Neuronal stem cell (in vitro differentiated cells): ENCODE measurements around the gene COTL1.
A peak's percentile ranks its signal among the peaks of the same experiment; 100 is the strongest.

Source experiments
- DNase-seq: peaks from one replicate; pipeline ENCODE4 v3.0.0-alpha.2; 2013; ENCODE audit warnings: low spot score
- H2AFZ ChIP-seq: one replicate; pipeline ENCODE4 v1.6.1; 2013; ENCODE audit warnings: mild to moderate bottlenecking, low read length, inconsistent platforms
- H2AK5ac ChIP-seq: 2 replicates; pipeline ENCODE4 v1.6.1; 2013; ENCODE audit warnings: low read depth, mild to moderate bottlenecking, inconsistent platforms, low read length, moderate library complexity, mixed read lengths
- H2BK120ac ChIP-seq: 2 replicates; pipeline ENCODE4 v1.6.1; 2013; ENCODE audit warnings: low read depth, mild to moderate bottlenecking, inconsistent platforms, low read length, moderate library complexity, mixed read lengths
- H2BK12ac ChIP-seq: one replicate; pipeline ENCODE4 v1.6.1; 2013; ENCODE audit warnings: low read length, inconsistent platforms
- H2BK15ac ChIP-seq: 2 replicates; pipeline ENCODE4 v1.6.1; 2013; ENCODE audit warnings: mild to moderate bottlenecking, low read length, inconsistent platforms, mixed read lengths
- H2BK5ac ChIP-seq: one replicate; pipeline ENCODE4 v1.6.1; 2013; ENCODE audit warnings: inconsistent platforms, mild to moderate bottlenecking, low read length, moderate library complexity
- H3K14ac ChIP-seq: one replicate; pipeline ENCODE4 v1.6.1; 2013; ENCODE audit warnings: low read length, inconsistent platforms
- H3K18ac ChIP-seq: 2 replicates; pipeline ENCODE4 v1.6.1; 2013; ENCODE audit warnings: low read length, inconsistent platforms
- H3K23ac ChIP-seq: 2 replicates; pipeline ENCODE4 v1.6.1; 2013; ENCODE audit warnings: low read depth, mild to moderate bottlenecking, mixed read lengths, low read length, inconsistent platforms; ENCODE audit not compliant: poor library complexity
- H3K27ac ChIP-seq: replicated peaks from 3 replicates; pipeline ENCODE4 v1.5.1; 2013; ENCODE audit warnings: low read length, inconsistent platforms
- H3K27me3 ChIP-seq, 3 experiments: 2 replicates each; pipeline ENCODE4 v1.6.1; 2013; ENCODE audit warnings: low read length in 3 of 3, mild to moderate bottlenecking in 2 of 3, inconsistent platforms in 1 of 3, low read depth in 1 of 3, mixed read lengths in 1 of 3, moderate library complexity in 1 of 3; ENCODE audit not compliant: control insufficient read depth in 3 of 3, insufficient read depth in 3 of 3
- H3K36me3 ChIP-seq, 2 donors: replicated peaks in 1 of 2; 2 replicates each; pipeline ENCODE4 v1.6.1; 2013; ENCODE audit warnings: low read length in 2 of 2; ENCODE audit not compliant: control insufficient read depth in 2 of 2, insufficient read depth in 2 of 2
- H3K4ac ChIP-seq: 2 replicates; pipeline ENCODE4 v1.6.1; 2013; ENCODE audit warnings: inconsistent platforms, mild to moderate bottlenecking, low read length, moderate library complexity
- H3K4me1 ChIP-seq, 2 donors: 1 replicate in 1 of 2; 2 replicates in 1 of 2; pipeline ENCODE4 v1.6.1; 2013; ENCODE audit warnings: low read length in 2 of 2, low read depth in 1 of 2; ENCODE audit not compliant: control insufficient read depth in 2 of 2, insufficient read depth in 1 of 2
- H3K4me2 ChIP-seq: one replicate; pipeline ENCODE4 v1.6.1; 2013; ENCODE audit warnings: mild to moderate bottlenecking, low read length, inconsistent platforms; ENCODE audit not compliant: insufficient read depth, poor library complexity, severe bottlenecking
- H3K4me3 ChIP-seq, 2 donors: 2 replicates each; pipeline ENCODE4 v1.5.1; 2013; ENCODE audit warnings: low read length in 2 of 2, mild to moderate bottlenecking in 2 of 2, inconsistent platforms in 1 of 2, moderate library complexity in 1 of 2
- H3K79me1 ChIP-seq: one replicate; pipeline ENCODE4 v1.6.1; 2013; ENCODE audit warnings: low read depth, mild to moderate bottlenecking, inconsistent platforms, low read length, moderate library complexity
- H3K9ac ChIP-seq: one replicate; pipeline ENCODE4 v1.6.1; 2013; ENCODE audit warnings: mild to moderate bottlenecking, low read depth, low read length, inconsistent platforms; ENCODE audit not compliant: poor library complexity
- H3K9me3 ChIP-seq, 2 donors: replicated peaks in 1 of 2; 2 replicates each; pipeline versions ENCODE3 to v1.6.1; 2013; ENCODE audit warnings: low read length in 2 of 2, mild to moderate bottlenecking in 2 of 2, inconsistent platforms in 1 of 2, low read depth in 1 of 2, mixed read lengths in 1 of 2, moderate library complexity in 1 of 2; ENCODE audit not compliant: control insufficient read depth in 2 of 2, insufficient read depth in 1 of 2
- H4K8ac ChIP-seq: one replicate; pipeline ENCODE4 v1.6.1; 2013; ENCODE audit warnings: low read depth, mild to moderate bottlenecking, inconsistent platforms, low read length, moderate library complexity
- H4K91ac ChIP-seq: one replicate; pipeline ENCODE4 v1.6.1; 2013; ENCODE audit warnings: low read length, low read depth, mild to moderate bottlenecking, inconsistent platforms; ENCODE audit not compliant: poor library complexity
- WGBS, 2 donors: extraction: QIAGEN DNeasy Blood & Tissue Kit; methylation state at CpG; one replicate each; pipeline ENCODE4 v1.1.7; 2013; ENCODE audit warnings: missing lambda C conversion rate in 2 of 2, mixed read lengths in 1 of 2; ENCODE audit not compliant: insufficient read length in 2 of 2, insufficient replicate concordance in 1 of 2; ENCODE audit errors: extremely low coverage in 2 of 2; 5-methylcytosine and 5-hydroxymethylcytosine counted together

The COTL1 gene

DNA sequence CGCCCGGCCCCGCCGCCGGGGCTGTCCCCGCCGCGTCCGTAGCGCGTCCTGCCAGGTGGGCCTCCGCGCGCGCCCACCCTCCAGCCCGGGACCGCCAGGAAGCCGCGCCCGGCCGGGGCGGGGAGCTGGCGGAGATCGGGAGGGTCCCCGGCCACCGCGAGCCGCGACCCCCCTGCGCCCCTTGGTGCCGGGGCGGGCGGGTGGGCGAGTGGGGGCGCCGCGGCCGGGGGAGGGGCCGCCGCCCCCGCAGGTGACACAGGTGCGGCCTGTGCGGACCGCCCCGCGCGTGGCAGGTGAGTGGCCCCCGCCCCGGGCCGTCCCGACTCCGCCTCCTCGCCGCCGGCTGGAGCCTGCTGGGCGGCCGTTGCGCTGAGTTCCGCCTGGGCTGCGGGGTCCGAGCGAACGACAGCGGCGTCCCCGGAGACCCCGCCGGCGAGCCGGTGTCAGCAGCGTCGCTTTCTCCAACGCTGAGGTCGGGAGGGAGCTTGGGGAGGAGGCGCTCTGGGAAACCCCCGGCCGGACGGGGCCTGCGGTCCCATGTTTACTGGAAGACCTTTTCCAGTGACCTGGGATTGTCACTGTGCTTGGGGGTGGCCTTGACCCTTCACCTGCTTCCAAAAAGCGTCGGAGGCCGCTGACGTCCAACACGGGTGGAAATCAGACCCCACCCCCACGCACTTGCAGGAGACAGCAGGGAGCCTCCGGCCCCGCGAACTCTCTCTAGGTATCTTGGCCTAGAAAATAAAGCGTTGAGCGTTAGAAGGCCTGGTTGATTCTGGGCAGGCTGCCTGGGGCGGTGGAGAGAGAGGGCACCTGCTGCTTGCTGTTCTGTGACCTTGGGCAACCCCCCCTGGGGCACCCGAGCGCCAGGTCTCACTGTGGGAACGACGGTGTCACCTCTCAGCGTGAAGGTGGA lies 31.0 kb upstream of the COTL1 start:
- no peak overlapping the region for H3K4ac ChIP-seq
- peak overlapping the region; percentile 96 for H2AFZ ChIP-seq
- peak overlapping the region; percentile 75 to 83 for H3K4me3 ChIP-seq
- no peak overlapping the region for H3K23ac ChIP-seq
- H2BK5ac ChIP-seq: no peak overlapping the region
- H3K27ac ChIP-seq: no peak overlapping the region
- no peak overlapping the region for H2BK12ac ChIP-seq
- peaks cover 2 to 29% of the 10 kb centered on the region in 2 donors for H3K36me3 ChIP-seq
- H3K4me2 ChIP-seq: peak overlapping the region; percentile 96
- no peak overlapping the region for H4K8ac ChIP-seq
- WGBS, 2 donors: no CpG with 5 or more reads among the region's 96 CpGs
- peak overlapping the region; percentile 21 for H2AK5ac ChIP-seq
- H3K27me3 ChIP-seq: peaks cover 0 to 19% (median 0%) of the 10 kb centered on the region in 3 experiments
- no peak overlapping the region for H3K14ac ChIP-seq
- no peak overlapping the region for H2BK15ac ChIP-seq
- H3K79me1 ChIP-seq: no peaks in the 10 kb centered on the region
- H3K9ac ChIP-seq: no peak overlapping the region
- H3K18ac ChIP-seq: peak overlapping the region; percentile 66
- H2BK120ac ChIP-seq: no peak overlapping the region
- H3K9me3 ChIP-seq: no peaks in the 10 kb centered on the region
- no peak for DNase-seq
- H3K4me1 ChIP-seq: peaks cover 6 to 19% of the 10 kb centered on the region in 2 donors
- no peak overlapping the region for H4K91ac ChIP-seq

DNA sequence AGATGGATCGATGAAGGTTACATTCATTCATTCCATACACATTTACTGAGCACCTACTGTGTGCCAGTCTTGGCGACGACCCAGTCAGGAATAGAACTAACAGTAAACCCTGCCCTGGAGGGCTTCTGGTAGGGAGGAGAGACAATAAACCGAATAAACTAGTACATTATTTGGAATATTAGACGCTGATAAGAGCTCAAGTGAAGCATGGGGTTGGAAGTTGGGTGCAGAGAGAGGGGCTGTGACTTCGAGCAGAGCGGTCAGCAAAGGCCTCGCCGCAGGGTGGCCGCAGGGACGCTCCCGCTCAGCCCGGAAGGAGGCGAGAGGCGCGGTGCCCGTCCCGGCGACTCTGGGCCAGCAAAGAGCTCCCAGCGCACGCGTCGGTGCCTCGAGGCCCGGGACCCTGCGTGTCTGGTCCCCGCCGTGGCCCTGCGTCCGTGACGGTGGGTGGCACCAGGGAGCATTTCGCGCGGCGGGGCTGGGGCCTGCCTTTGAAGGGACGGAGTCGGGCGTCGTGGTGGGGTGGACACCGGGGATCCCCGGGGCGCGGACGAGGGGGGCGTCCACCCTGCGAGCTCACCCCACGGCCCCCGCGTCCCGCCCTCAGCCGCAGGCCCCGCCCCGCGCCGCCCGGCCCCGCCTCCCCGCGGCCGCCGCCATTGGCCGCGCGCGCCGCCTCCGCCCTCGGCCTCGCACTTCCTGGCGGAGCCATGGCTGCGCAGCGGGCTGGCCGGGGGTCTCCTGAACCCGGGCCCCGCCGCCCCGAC lies 30.1 kb upstream of the COTL1 start, which contains the start of gene KLHL36:
TSS of gene KLHL36 (plus strand) at position 684 of the 767 bp plus-strand sequence. CDS start 2,357 bp downstream, outside the sequence.
- H2BK15ac ChIP-seq: no peak within 1 kb of the TSS
- no peak within 1 kb of the TSS for H4K91ac ChIP-seq
- H4K8ac ChIP-seq: no peak within 1 kb of the TSS
- peak within 1 kb of the TSS; percentile 75 to 85 for H3K4me3 ChIP-seq
- H2AFZ ChIP-seq: peak within 1 kb of the TSS; percentile 96
- peaks cover 0 to 19% (median 0%) of the 10 kb centered on the region in 3 experiments for H3K27me3 ChIP-seq
- peak within 1 kb of the TSS; percentile 96 for H3K4me2 ChIP-seq
- peak; percentile 21 for DNase-seq
- no peaks in the 10 kb centered on the region for H3K9me3 ChIP-seq
- no peak within 1 kb of the TSS for H2BK12ac ChIP-seq
- no peak within 1 kb of the TSS for H3K14ac ChIP-seq
- no CpG with 5 or more reads among the region's 77 CpGs for WGBS, 2 donors
- peak within 1 kb of the TSS; percentile 21 for H2AK5ac ChIP-seq
- no peak within 1 kb of the TSS for H3K4ac ChIP-seq
- H2BK120ac ChIP-seq: no peak within 1 kb of the TSS
- H3K23ac ChIP-seq: peak within 1 kb of the TSS; percentile 97
- no peak within 1 kb of the TSS for H3K27ac ChIP-seq
- peak within 1 kb of the TSS; percentile 89 for H3K9ac ChIP-seq
- H3K4me1 ChIP-seq: peaks cover 8 to 27% of the 10 kb centered on the region in 2 donors
- H3K36me3 ChIP-seq: peaks cover 2 to 26% of the 10 kb centered on the region in 2 donors
- H2BK5ac ChIP-seq: peak within 1 kb of the TSS; percentile 40
- no peaks in the 10 kb centered on the region for H3K79me1 ChIP-seq
- H3K18ac ChIP-seq: peak within 1 kb of the TSS; percentile 98

DNA sequence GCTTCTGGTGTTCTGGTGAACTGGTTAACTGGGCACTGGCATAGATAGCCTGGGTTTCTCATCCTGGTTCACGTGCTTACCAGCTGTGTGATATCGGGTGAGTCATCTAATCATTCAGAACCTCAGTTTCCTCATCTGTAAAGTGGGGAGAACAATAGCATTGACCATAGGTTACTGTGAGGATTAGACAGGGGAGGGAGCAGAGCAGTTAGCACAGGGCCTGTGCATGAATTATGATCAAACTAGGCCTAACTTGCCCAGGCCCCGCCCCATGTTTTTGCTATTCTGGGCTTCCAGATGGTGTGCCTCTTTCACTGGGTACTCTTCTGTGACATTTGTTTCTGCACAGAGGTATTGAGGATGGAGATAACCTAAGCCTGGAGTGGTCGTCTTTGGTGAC lies 25.8 kb upstream of the COTL1 start:
- H2BK15ac ChIP-seq: no peak overlapping the region
- H3K4me1 ChIP-seq: peaks cover 7 to 46% of the 10 kb centered on the region in 2 donors
- H3K36me3 ChIP-seq: no peaks in the 10 kb centered on the region
- H3K9me3 ChIP-seq: no peaks in the 10 kb centered on the region
- no peak overlapping the region for H3K14ac ChIP-seq
- H2BK12ac ChIP-seq: no peak overlapping the region
- no peak overlapping the region for H3K4me2 ChIP-seq
- H3K79me1 ChIP-seq: no peaks in the 10 kb centered on the region
- H3K4ac ChIP-seq: no peak overlapping the region
- H3K23ac ChIP-seq: no peak overlapping the region
- no peak overlapping the region for H2BK5ac ChIP-seq
- no peak overlapping the region for H4K8ac ChIP-seq
- H3K27ac ChIP-seq: no peak overlapping the region
- H3K4me3 ChIP-seq: no peak overlapping the region
- no peak overlapping the region for H3K9ac ChIP-seq
- H2AFZ ChIP-seq: no peak overlapping the region
- H2BK120ac ChIP-seq: no peak overlapping the region
- DNase-seq: no peak
- peak overlapping the region; percentile 11 for H3K18ac ChIP-seq
- no peak overlapping the region for H4K91ac ChIP-seq
- no peak overlapping the region for H2AK5ac ChIP-seq
- no CpG with 5 or more reads among the region's 4 CpGs for WGBS, 2 donors
- H3K27me3 ChIP-seq: peaks cover 0 to 7% (median 0%) of the 10 kb centered on the region in 3 experiments
